Upper lobe of right lung (tissue), 1 donor: ENCODE results near the gene ROR1. TPM values are rescaled to one million over a fixed set of nuclear protein-coding genes. Genes with fewer than 3 reads are reported as not detected.
"Not testable (repeated sequence)": the region's sequence is repeated elsewhere in the genome, so short reads cannot be mapped to it uniquely, and the experiment has no call there.

ENCODE experiments used
- ATAC-seq: fragments of 200-7000 bp; cut with Tn5 transposase; one replicate; pipeline ENCODE4 v1.9.1; 2020; ENCODE audit warnings: mild to moderate bottlenecking, moderate library complexity
- DNase-seq: peaks from one replicate; pipeline ENCODE4 v3.0.0-alpha.2; 2020
- H3K27ac ChIP-seq: fragments of 200-600 bp; one replicate; pipeline ENCODE4 v1.8.0; 2022
- H3K27me3 ChIP-seq: fragments of 200-600 bp; one replicate; pipeline ENCODE4 v1.8.0; 2022; ENCODE audit warnings: mild to moderate bottlenecking
- H3K36me3 ChIP-seq: fragments of 200-600 bp; one replicate; pipeline ENCODE4 v1.8.0; 2022
- H3K4me1 ChIP-seq: fragments of 200-600 bp; one replicate; pipeline ENCODE4 v1.8.0; 2022
- H3K4me3 ChIP-seq: fragments of 200-600 bp; one replicate; pipeline ENCODE4 v1.8.0; 2022; ENCODE audit warnings: mild to moderate bottlenecking
- H3K9me3 ChIP-seq: fragments of 200-600 bp; one replicate; pipeline ENCODE4 v1.8.0; 2022
- intact Hi-C: fragments of 100-400 bp; cut with DNase I; formaldehyde crosslinking; loops from one replicate; pipeline ENCODE4 v1.11.0; 2022
- total RNA-seq: library from RNA; stranded (reverse); fragmentation: NEBNext Ultra II Directional; extraction: Animal tissue kit (Norgen Biotek cat#: 25700); gene quantifications from one replicate; pipeline ENCODE4 v1.2.1, GENCODE V29; 2021
- TF ChIP-seq, protein P1 (sequence below): fragments of 200-600 bp; IDR thresholded peaks from one replicate; pipeline ENCODE4 v1.8.0; 2022; ENCODE audit warnings: antibody characterized with exemption
- donor health status: DM: no; HTN: yes; CAD: no; lungs with severe emphysema.

ROR1 gene
- total RNA-seq, 1 donor from 2014 or later: 21.4 TPM

DNA sequence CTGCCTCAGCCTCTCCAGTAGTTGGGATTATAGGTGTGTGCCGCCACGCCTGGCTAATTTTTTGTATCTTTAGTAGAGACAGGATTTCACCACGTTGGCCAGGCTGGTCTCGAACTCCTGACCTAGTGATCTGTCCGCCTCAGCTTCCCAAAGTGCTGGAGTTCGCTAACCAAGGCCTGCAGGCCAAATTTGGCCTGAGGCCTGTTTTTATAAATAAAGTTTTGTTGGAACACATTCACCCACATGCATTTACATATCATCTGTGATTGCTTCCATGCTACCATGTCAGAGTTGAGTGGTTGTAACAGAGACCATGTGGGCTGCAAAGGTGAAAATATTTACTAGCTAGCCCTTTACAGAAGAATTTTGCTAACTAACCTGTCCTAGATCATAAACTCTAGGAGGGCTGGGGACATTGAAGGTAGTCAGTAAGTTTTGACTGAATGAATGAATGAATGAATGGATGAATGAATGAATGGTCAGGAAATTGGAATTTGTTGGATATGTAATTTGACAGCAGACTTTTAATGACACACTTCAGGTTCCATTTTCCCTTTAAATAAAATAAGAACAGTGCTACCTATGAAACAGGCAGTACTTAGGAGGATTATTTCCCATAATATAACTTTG lies 38.4 kb downstream of the ROR1 start:
- no peaks in the 10 kb centered on the region for H3K36me3 ChIP-seq
- peaks cover 11% of the 10 kb centered on the region for H3K4me1 ChIP-seq
- intact Hi-C loops: no loop called here
- H3K4me3 ChIP-seq: no peak overlapping the region
- ATAC-seq (no peak), DNase-seq (no peak)
- H3K27me3 ChIP-seq: no peaks in the 10 kb centered on the region
- TF ChIP-seq, protein P1, sequence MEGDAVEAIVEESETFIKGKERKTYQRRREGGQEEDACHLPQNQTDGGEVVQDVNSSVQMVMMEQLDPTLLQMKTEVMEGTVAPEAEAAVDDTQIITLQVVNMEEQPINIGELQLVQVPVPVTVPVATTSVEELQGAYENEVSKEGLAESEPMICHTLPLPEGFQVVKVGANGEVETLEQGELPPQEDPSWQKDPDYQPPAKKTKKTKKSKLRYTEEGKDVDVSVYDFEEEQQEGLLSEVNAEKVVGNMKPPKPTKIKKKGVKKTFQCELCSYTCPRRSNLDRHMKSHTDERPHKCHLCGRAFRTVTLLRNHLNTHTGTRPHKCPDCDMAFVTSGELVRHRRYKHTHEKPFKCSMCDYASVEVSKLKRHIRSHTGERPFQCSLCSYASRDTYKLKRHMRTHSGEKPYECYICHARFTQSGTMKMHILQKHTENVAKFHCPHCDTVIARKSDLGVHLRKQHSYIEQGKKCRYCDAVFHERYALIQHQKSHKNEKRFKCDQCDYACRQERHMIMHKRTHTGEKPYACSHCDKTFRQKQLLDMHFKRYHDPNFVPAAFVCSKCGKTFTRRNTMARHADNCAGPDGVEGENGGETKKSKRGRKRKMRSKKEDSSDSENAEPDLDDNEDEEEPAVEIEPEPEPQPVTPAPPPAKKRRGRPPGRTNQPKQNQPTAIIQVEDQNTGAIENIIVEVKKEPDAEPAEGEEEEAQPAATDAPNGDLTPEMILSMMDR: no peak
- no peaks in the 10 kb centered on the region for H3K9me3 ChIP-seq
- H3K27ac ChIP-seq: no peak overlapping the region

DNA sequence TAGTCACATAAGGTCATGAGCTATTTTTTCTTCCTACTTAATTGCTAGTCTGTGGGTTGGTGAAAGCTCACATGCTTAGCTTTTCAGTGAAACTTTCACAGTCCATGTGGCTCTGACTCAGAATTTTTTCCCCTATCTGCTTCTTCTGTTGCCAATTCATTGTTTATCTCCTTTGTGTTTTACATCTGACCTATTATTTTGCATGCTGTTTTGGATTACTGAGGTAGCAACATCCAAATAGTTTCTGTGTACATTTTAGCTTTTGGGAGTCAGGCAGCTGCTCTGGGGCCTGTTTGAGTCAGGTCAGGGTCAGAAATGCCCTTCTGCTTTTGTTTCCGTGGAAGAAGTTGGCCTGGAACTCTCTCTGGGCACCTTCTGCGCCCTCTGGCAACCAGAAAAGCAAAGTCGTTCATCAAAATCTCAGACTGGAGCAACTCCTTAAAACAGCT lies 40.0 kb downstream of the ROR1 start:
- TF ChIP-seq, protein P1: no peak
- no peak overlapping the region for H3K4me3 ChIP-seq
- no peak overlapping the region for H3K27ac ChIP-seq
- H3K4me1 ChIP-seq: peaks cover 12% of the 10 kb centered on the region
- no peak for DNase-seq
- no peaks in the 10 kb centered on the region for H3K9me3 ChIP-seq
- no peak for ATAC-seq
- intact Hi-C loops: no loop called here
- H3K27me3 ChIP-seq: no peaks in the 10 kb centered on the region
- H3K36me3 ChIP-seq: no peaks in the 10 kb centered on the region

- H3K36me3 ChIP-seq, H3K4me3 ChIP-seq, DNase-seq, intact Hi-C loops, H3K27me3 ChIP-seq, ATAC-seq, H3K9me3 ChIP-seq, H3K27ac ChIP-seq: not testable (repeated sequence)
- peaks cover 20% of the 10 kb centered on the region for H3K4me1 ChIP-seq
Observed at GRCh38 chr1:63816217-63816815, 42.5 kb downstream of the ROR1 start.

- TF ChIP-seq, protein P1: no peak
- H3K4me3 ChIP-seq: no peak overlapping the region
- ATAC-seq: no peak
- DNase-seq: no peak
- peaks cover 25% of the 10 kb centered on the region for H3K4me1 ChIP-seq
- intact Hi-C loops: no loop called here
- no peak overlapping the region for H3K27ac ChIP-seq
- H3K9me3 ChIP-seq: no peaks in the 10 kb centered on the region
- H3K36me3 ChIP-seq: no peaks in the 10 kb centered on the region
- H3K27me3 ChIP-seq: no peaks in the 10 kb centered on the region
Observed at GRCh38 chr1:63817152-63817667, 43.4 kb downstream of the ROR1 start.

- Histone ChIP-seq H3K36me3 (no peaks in the 10 kb centered on the region), H3K27ac (no peak overlapping the region), H3K27me3 (no peaks in the 10 kb centered on the region), H3K9me3 (no peaks in the 10 kb centered on the region), H3K4me1 (peaks cover 25% of the 10 kb centered on the region), H3K4me3 (no peak overlapping the region)
- ATAC-seq: no peak
- DNase-seq: no peak
- intact Hi-C loops: no loop called here
- TF ChIP-seq, protein P1: no peak
Observed at GRCh38 chr1:63817700-63818099, 43.9 kb downstream of the ROR1 start.

DNA sequence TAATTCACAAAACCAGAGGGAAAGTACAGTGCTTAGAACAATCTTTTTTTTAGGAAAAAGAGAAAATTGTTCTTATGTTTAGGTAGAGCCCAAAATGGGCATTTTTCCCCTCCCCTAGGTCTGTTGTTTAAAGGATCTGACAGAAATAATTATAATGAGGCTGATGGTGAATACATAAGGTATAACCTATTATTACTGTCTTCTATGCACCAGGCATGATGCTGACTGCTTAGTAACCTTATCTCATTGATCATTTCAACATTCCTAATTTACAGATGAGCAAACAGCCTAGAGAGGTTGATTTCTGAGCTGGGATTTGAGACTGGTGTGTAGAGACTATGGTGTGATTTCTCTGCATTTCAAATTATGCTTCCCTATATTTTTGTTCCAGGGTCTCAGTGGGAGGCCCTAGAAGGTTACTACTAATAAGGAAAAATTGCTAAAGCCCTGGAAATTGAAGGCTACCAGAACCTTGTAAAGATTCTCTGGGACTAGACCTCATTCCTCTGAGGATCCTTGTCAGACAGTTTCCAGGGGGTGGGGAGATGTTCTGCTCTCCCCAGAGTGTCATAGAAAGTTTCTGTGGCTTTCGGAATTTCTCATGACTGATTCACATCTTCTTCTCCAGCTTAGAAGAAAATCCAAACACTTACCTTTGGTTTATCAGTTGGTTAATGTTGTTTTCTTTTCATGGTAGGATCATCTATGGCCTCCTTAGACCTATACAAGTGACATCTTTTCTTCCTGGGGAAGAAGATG lies 44.9 kb downstream of the ROR1 start:
- peaks cover 25% of the 10 kb centered on the region for H3K4me1 ChIP-seq

More for the DNA sequence above, 44.9 kb downstream of the ROR1 start:
- Histone ChIP-seq H3K36me3 (no peaks in the 10 kb centered on the region), H3K27ac (no peak overlapping the region), H3K9me3 (no peaks in the 10 kb centered on the region), H3K27me3 (no peaks in the 10 kb centered on the region), H3K4me3 (no peak overlapping the region)
- no peak for ATAC-seq
- TF ChIP-seq, protein P1: no peak
- intact Hi-C loops: no loop called here
- DNase-seq: no peak
